Adipocyte (in vitro differentiated cells): Measurements from ENCODE around the gene GLDN.
A peak's percentile ranks its signal among the peaks of the same experiment; 100 is the strongest.

Source experiments
- DNase-seq: peaks from one replicate; pipeline ENCODE4 v3.0.0-alpha.2; 2015; ENCODE audit warnings: low read depth
- H3K27me3 ChIP-seq: replicated peaks from 2 replicates; pipeline ENCODE4 v1.7.0; 2013; ENCODE audit warnings: mild to moderate bottlenecking, low read length, moderate library complexity; ENCODE audit not compliant: control insufficient read depth, insufficient read depth
- H3K36me3 ChIP-seq: 2 replicates; pipeline ENCODE4 v1.7.0; 2013; ENCODE audit warnings: low read length, mild to moderate bottlenecking, moderate library complexity; ENCODE audit not compliant: control insufficient read depth, insufficient read depth, severe bottlenecking
- H3K4me1 ChIP-seq: 2 replicates; pipeline ENCODE4 v1.7.0; 2013; ENCODE audit warnings: mild to moderate bottlenecking, low read length, moderate library complexity; ENCODE audit not compliant: control insufficient read depth, insufficient read depth
- H3K4me3 ChIP-seq: 2 replicates; pipeline ENCODE4 v1.7.0; 2013; ENCODE audit warnings: mild to moderate bottlenecking, low read length, moderate library complexity
- H3K9ac ChIP-seq: 2 replicates; pipeline ENCODE4 v1.7.0; 2013; ENCODE audit warnings: mild to moderate bottlenecking, low read length, moderate library complexity
- H3K9me3 ChIP-seq: 2 replicates; pipeline ENCODE4 v1.7.0; 2013; ENCODE audit warnings: mild to moderate bottlenecking, low read length, moderate library complexity; ENCODE audit not compliant: control insufficient read depth

GLDN gene

GRCh38 chr15:51341366-51342226 is at the start of gene GLDN:
Gene GLDN, plus strand, starts transcription at chr15:51341655. Its CDS starts 30 bp downstream, at chr15:51341685.
- peak within 1 kb of the TSS; percentile 79 for H3K4me3 ChIP-seq

GRCh38 chr15:51298620-51299019 is 42.8 kb upstream of the GLDN start:
- Histone ChIP-seq H3K27me3 (peaks cover 5% of the 10 kb centered on the region), H3K36me3 (no peaks in the 10 kb centered on the region), H3K4me1 (peaks cover 7% of the 10 kb centered on the region), H3K9me3 (no peaks in the 10 kb centered on the region), H3K4me3 (no peak overlapping the region), H3K9ac (no peak overlapping the region)
- no peak for DNase-seq

More at GRCh38 chr15:51341366-51342226, at the start of gene GLDN:
- Histone ChIP-seq H3K9ac (peak within 1 kb of the TSS; percentile 73), H3K4me1 (peaks cover 11% of the 10 kb centered on the region), H3K27me3 (peaks cover 17% of the 10 kb centered on the region), H3K36me3 (no peaks in the 10 kb centered on the region), H3K9me3 (no peaks in the 10 kb centered on the region)
- peak; percentile 44 for DNase-seq

- peaks cover 5% of the 10 kb centered on the region for H3K27me3 ChIP-seq
- no peaks in the 10 kb centered on the region for H3K9me3 ChIP-seq
- H3K9ac ChIP-seq, result no peak overlapping the region
- DNase-seq, result no peak
- H3K4me3 ChIP-seq, result no peak overlapping the region
- H3K36me3 ChIP-seq, result no peaks in the 10 kb centered on the region
- peaks cover 7% of the 10 kb centered on the region for H3K4me1 ChIP-seq
Observed at GRCh38 chr15:51299187-51300015, 42.1 kb upstream of the GLDN start.

GRCh38 chr15:51302480-51302879 is 39.0 kb upstream of the GLDN start:
- H3K4me1 ChIP-seq, result peaks cover 8% of the 10 kb centered on the region
- no peak overlapping the region for H3K4me3 ChIP-seq
- H3K9me3 ChIP-seq, result no peaks in the 10 kb centered on the region
- peaks cover 5% of the 10 kb centered on the region for H3K27me3 ChIP-seq
- no peak overlapping the region for H3K9ac ChIP-seq
- no peaks in the 10 kb centered on the region for H3K36me3 ChIP-seq
- no peak for DNase-seq

GRCh38 chr15:51303462-51303980 is 37.9 kb upstream of the GLDN start:
- Histone ChIP-seq H3K9me3 (no peaks in the 10 kb centered on the region), H3K9ac (no peak overlapping the region), H3K27me3 (peaks cover 5% of the 10 kb centered on the region), H3K36me3 (no peaks in the 10 kb centered on the region), H3K4me3 (no peak overlapping the region), H3K4me1 (peaks cover 14% of the 10 kb centered on the region)
- DNase-seq, result no peak

- H3K9ac ChIP-seq, result no peak overlapping the region
- no peak for DNase-seq
- no peaks in the 10 kb centered on the region for H3K27me3 ChIP-seq
- H3K9me3 ChIP-seq, result no peaks in the 10 kb centered on the region
- H3K36me3 ChIP-seq, result no peaks in the 10 kb centered on the region
- peaks cover 40% of the 10 kb centered on the region for H3K4me1 ChIP-seq
- H3K4me3 ChIP-seq, result no peak overlapping the region
Observed at GRCh38 chr15:51307325-51307724, 34.1 kb upstream of the GLDN start.

- DNase-seq, result no peak
- peaks cover 45% of the 10 kb centered on the region for H3K4me1 ChIP-seq
- no peak overlapping the region for H3K9ac ChIP-seq
Observed at GRCh38 chr15:51307811-51308210, 33.6 kb upstream of the GLDN start.

GRCh38 chr15:51310064-51310463 is 31.4 kb upstream of the GLDN start:
- DNase-seq, result peak; percentile 35
- H3K4me3 ChIP-seq, result no peak overlapping the region
- H3K9ac ChIP-seq, result peak overlapping the region; percentile 53
- no peaks in the 10 kb centered on the region for H3K27me3 ChIP-seq
- no peaks in the 10 kb centered on the region for H3K9me3 ChIP-seq
- peaks cover 62% of the 10 kb centered on the region for H3K4me1 ChIP-seq
- H3K36me3 ChIP-seq, result no peaks in the 10 kb centered on the region

More at GRCh38 chr15:51307811-51308210, 33.6 kb upstream of the GLDN start:
- Histone ChIP-seq H3K36me3 (no peaks in the 10 kb centered on the region), H3K9me3 (no peaks in the 10 kb centered on the region), H3K27me3 (no peaks in the 10 kb centered on the region), H3K4me3 (no peak overlapping the region)

GRCh38 chr15:51311510-51311909 is 29.9 kb upstream of the GLDN start:
- no peak overlapping the region for H3K9ac ChIP-seq
- no peaks in the 10 kb centered on the region for H3K9me3 ChIP-seq
- no peaks in the 10 kb centered on the region for H3K36me3 ChIP-seq
- H3K27me3 ChIP-seq, result no peaks in the 10 kb centered on the region
- DNase-seq, result no peak
- H3K4me1 ChIP-seq, result peaks cover 63% of the 10 kb centered on the region
- H3K4me3 ChIP-seq, result no peak overlapping the region

- no peaks in the 10 kb centered on the region for H3K27me3 ChIP-seq
- H3K9ac ChIP-seq, result peak overlapping the region; percentile 10
- H3K4me1 ChIP-seq, result peaks cover 64% of the 10 kb centered on the region
- DNase-seq, result peak; percentile 48
- no peaks in the 10 kb centered on the region for H3K9me3 ChIP-seq
- H3K36me3 ChIP-seq, result no peaks in the 10 kb centered on the region
- H3K4me3 ChIP-seq, result no peak overlapping the region
Observed at GRCh38 chr15:51312166-51313073, 29.0 kb upstream of the GLDN start.
